Mesendoderm (in vitro differentiated cells): ENCODE results near the gene CEPT1.

Experiments
- DNase-seq: peaks from one replicate; pipeline ENCODE4 v3.0.0; 2013
- H2AK5ac ChIP-seq: 2 replicates; pipeline ENCODE4 v1.6.1; 2013; ENCODE audit warnings: low read length, inconsistent platforms
- H2BK120ac ChIP-seq: 2 replicates; pipeline ENCODE4 v1.6.1; 2013; ENCODE audit warnings: low read depth, mild to moderate bottlenecking, low read length, moderate library complexity, mixed read lengths
- H2BK15ac ChIP-seq: replicated peaks from 2 replicates; pipeline ENCODE4 v1.6.1; 2013; ENCODE audit warnings: low read depth, mild to moderate bottlenecking, moderate library complexity
- H2BK5ac ChIP-seq: 2 replicates; pipeline ENCODE4 v1.6.1; 2013; ENCODE audit warnings: low read length, inconsistent platforms
- H3K18ac ChIP-seq: 2 replicates; pipeline ENCODE4 v1.6.1; 2013; ENCODE audit warnings: mild to moderate bottlenecking, low read length, mixed read lengths
- H3K23ac ChIP-seq: one replicate; pipeline ENCODE4 v1.6.1; 2013; ENCODE audit warnings: low read length
- H3K27ac ChIP-seq: 2 replicates; pipeline ENCODE4 v1.5.1; 2013; ENCODE audit warnings: low read depth, mild to moderate bottlenecking, inconsistent platforms, low read length, moderate library complexity
- H3K27me3 ChIP-seq: 2 replicates; pipeline ENCODE4 v1.6.1; 2013; ENCODE audit warnings: low read length, control low read depth, mild to moderate bottlenecking, inconsistent platforms; ENCODE audit not compliant: insufficient read depth, poor library complexity
- H3K36me3 ChIP-seq: 2 replicates; pipeline ENCODE4 v1.6.1; 2013; ENCODE audit warnings: low read length, inconsistent platforms; ENCODE audit not compliant: control insufficient read depth, insufficient read depth
- H3K4ac ChIP-seq: one replicate; pipeline ENCODE4 v1.6.1; 2013; ENCODE audit warnings: low read depth, mild to moderate bottlenecking, low read length, moderate library complexity
- H3K4me1 ChIP-seq: 2 replicates; pipeline ENCODE4 v1.6.1; 2013; ENCODE audit warnings: low read depth, low read length, inconsistent platforms; ENCODE audit not compliant: control insufficient read depth
- H3K4me2 ChIP-seq: 2 replicates; pipeline ENCODE4 v1.6.1; 2013; ENCODE audit warnings: low read length
- H3K4me3 ChIP-seq: 2 replicates; pipeline ENCODE4 v1.5.1; 2013; ENCODE audit warnings: mild to moderate bottlenecking, low read length
- H3K56ac ChIP-seq: one replicate; pipeline ENCODE4 v1.6.1; 2013; ENCODE audit warnings: low read length
- H3K79me1 ChIP-seq: 2 replicates; pipeline ENCODE4 v1.6.1; 2013; ENCODE audit warnings: low read length, inconsistent platforms
- H3K79me2 ChIP-seq: 2 replicates; pipeline ENCODE4 v1.6.1; 2013; ENCODE audit warnings: mild to moderate bottlenecking, low read length; ENCODE audit not compliant: control insufficient read depth, insufficient read depth
- H3K9ac ChIP-seq: 2 replicates; pipeline ENCODE4 v1.6.1; 2013; ENCODE audit warnings: low read length, inconsistent platforms
- H4K5ac ChIP-seq: one replicate; pipeline ENCODE4 v1.6.1; 2013; ENCODE audit warnings: low read length
- H4K8ac ChIP-seq: one replicate; pipeline ENCODE4 v1.6.1; 2013; ENCODE audit warnings: low read depth, mild to moderate bottlenecking, control low read depth, low read length, moderate library complexity
- WGBS: extraction: QIAGEN DNeasy Blood & Tissue Kit; methylation state at CpG from one replicate; pipeline ENCODE4 v1.1.7; 2013; ENCODE audit warnings: low lambda C conversion rate, missing lambda C conversion rate; ENCODE audit not compliant: insufficient coverage; ENCODE audit errors: extremely low coverage; 5-methylcytosine and 5-hydroxymethylcytosine counted together

CEPT1 gene

DNA sequence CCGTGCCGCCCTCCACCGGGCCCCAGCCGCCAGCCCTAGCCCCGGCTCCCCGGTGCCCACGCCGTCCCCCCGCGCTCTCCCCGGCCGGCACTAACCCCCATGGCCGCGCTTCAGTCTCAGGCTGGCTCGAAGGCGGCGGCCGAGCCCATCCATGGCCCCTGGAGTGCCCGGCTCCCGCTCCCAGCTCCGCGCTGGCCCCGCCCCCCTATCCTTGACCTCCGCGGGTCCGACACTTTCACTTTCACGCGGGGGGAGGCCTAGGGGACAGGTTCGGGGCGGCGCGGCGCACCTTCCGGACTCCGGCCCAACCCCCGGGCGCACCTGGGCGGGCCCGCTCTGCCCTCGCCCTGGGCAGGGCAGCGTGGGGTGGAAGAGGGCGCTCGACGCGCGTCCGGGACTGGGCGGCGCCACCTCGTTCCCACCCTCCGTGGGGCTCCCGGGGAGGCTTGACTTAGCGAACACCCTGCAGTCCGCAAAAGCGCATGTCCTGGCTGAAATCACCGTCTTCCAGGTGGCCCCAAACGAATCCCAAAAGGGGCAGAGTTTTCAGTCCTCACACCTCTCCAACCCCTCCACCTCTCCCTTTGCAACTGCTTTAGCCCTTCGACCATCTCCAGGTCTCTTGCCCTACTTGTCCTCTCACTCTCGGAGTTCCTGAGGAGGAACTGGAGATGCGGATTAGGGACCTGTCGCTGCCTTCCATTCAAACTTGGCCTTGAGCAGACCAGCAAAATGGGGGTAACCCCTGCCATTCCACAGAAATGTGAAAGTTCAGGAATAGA is 64.4 kb downstream of the CEPT1 start:
- no peaks in the 10 kb centered on the region for H3K36me3 ChIP-seq
- no CpG with 5 or more reads among the region's 61 CpGs for WGBS
- no peak overlapping the region for H3K4me3 ChIP-seq
- no peak overlapping the region for H4K8ac ChIP-seq
- no peak overlapping the region for H3K9ac ChIP-seq
- no peaks in the 10 kb centered on the region for H3K4me1 ChIP-seq
- no peak for DNase-seq
- no peak overlapping the region for H2AK5ac ChIP-seq
- no peaks in the 10 kb centered on the region for H3K79me1 ChIP-seq
- peak overlapping the region; percentile 56 for H2BK120ac ChIP-seq
- H3K79me2 ChIP-seq = no peaks in the 10 kb centered on the region
- peak overlapping the region; percentile 18 for H3K4me2 ChIP-seq
- H2BK15ac ChIP-seq = no peak overlapping the region
- H3K4ac ChIP-seq = peak overlapping the region; percentile 40
- H3K27me3 ChIP-seq = no peaks in the 10 kb centered on the region
- H3K27ac ChIP-seq = no peak overlapping the region
- no peak overlapping the region for H2BK5ac ChIP-seq
- peak overlapping the region; percentile 44 for H3K56ac ChIP-seq
- H4K5ac ChIP-seq = no peak overlapping the region
- H3K18ac ChIP-seq = peak overlapping the region; percentile 5
- H3K23ac ChIP-seq = no peak overlapping the region

DNA sequence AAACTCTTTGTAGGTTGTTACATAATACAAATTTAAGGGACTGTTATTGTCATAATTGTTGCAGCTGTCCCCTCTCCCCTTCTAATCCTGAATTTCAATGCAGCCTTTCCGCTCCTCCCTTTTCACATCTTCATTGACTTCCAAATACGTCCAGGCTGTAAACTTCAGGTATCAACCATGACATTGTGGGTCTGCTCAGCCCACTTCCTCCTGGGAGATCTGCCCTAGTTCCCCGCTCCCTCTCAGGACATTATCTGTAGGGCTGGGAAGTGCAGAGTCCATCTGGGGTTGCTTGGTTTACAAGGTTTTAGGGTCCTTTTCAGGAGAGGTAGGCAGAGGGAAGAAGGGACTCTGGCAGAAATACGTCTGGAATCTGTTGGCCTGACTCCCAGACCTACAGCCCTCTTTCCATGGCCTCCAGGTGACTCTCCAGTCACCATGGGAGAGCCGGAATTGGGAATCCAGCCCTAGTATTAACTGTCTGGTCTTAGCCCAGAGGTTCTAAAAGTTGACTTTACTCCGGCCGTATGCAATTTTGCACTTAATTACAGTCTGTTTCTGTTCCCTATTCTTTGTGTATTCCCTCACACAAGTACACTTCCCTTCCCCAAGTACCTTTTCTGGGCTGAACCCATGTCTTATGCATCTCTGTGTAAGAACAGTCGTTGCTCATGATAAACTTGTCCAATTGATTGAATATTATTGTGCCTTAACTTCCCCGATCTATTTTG is 65.1 kb downstream of the CEPT1 start:
- Histone ChIP-seq H3K79me2 (no peaks in the 10 kb centered on the region), H3K9ac (no peak overlapping the region), H2BK120ac (no peak overlapping the region), H3K4me1 (no peaks in the 10 kb centered on the region), H2BK15ac (no peak overlapping the region), H3K4me3 (no peak overlapping the region), H3K4me2 (no peak overlapping the region), H4K8ac (no peak overlapping the region), H3K23ac (no peak overlapping the region), H3K18ac (no peak overlapping the region), H4K5ac (no peak overlapping the region), H3K79me1 (no peaks in the 10 kb centered on the region), H3K56ac (no peak overlapping the region), H2AK5ac (no peak overlapping the region), H3K4ac (no peak overlapping the region), H3K27me3 (no peaks in the 10 kb centered on the region), H2BK5ac (no peak overlapping the region), H3K36me3 (no peaks in the 10 kb centered on the region), H3K27ac (no peak overlapping the region)
- DNase-seq = no peak
- whole genome bisulfite sequencing = no CpG with 5 or more reads among the region's 9 CpGs

DNA sequence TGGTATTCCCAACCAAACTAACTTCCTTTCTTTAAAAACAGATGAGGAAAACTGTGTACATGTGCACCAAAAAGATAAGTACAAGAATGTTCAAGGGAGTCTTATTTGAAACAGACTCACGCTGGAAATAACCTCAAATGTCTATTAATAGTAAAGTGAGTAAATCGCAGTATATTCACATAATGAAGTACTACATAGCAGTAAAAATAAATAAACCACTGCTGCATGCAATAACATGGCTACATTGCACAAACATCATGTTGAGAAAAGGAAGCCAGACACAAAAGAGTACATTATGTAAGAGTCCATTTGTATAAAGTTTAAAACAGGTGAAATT is 65.7 kb downstream of the CEPT1 start:
- Histone ChIP-seq H3K79me2 (no peaks in the 10 kb centered on the region), H2AK5ac (no peak overlapping the region), H2BK15ac (no peak overlapping the region), H3K4me3 (no peak overlapping the region), H3K79me1 (no peaks in the 10 kb centered on the region), H3K4ac (no peak overlapping the region), H4K5ac (no peak overlapping the region), H4K8ac (no peak overlapping the region), H2BK5ac (no peak overlapping the region), H3K27ac (no peak overlapping the region), H3K4me1 (no peaks in the 10 kb centered on the region), H3K36me3 (no peaks in the 10 kb centered on the region), H3K9ac (no peak overlapping the region), H3K23ac (no peak overlapping the region), H3K56ac (no peak overlapping the region), H2BK120ac (no peak overlapping the region), H3K4me2 (no peak overlapping the region), H3K18ac (no peak overlapping the region), H3K27me3 (no peaks in the 10 kb centered on the region)
- WGBS = no CpG with 5 or more reads among the region's 2 CpGs
- DNase-seq = no peak

DNA sequence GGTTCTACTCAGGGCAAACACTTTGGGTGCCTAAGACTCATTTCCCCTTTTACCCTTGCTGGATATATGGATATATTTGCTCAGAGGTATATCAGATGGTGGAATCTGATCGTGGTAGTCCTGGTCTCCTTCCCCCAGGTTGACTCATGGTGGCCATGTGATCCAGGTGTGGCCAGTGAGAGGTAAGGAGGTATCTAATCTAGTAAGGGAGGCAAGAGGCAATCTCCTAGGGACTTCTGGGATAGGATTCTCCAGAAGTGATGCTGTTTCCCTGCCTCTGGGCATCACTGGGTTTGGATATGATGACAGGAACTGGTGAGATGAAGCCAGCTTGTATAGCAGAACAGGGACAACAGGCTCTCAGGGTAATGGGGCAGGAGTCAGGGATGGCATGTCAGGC is 68.9 kb downstream of the CEPT1 start:
- H3K18ac ChIP-seq = no peak overlapping the region
- DNase-seq = no peak
- no peak overlapping the region for H2BK120ac ChIP-seq
- H2BK5ac ChIP-seq = no peak overlapping the region
- no peaks in the 10 kb centered on the region for H3K27me3 ChIP-seq
- H3K4ac ChIP-seq = no peak overlapping the region
- no peak overlapping the region for H3K27ac ChIP-seq
- H3K56ac ChIP-seq = no peak overlapping the region
- no peaks in the 10 kb centered on the region for H3K79me2 ChIP-seq
- H4K5ac ChIP-seq = no peak overlapping the region
- H3K4me1 ChIP-seq = peaks cover 4% of the 10 kb centered on the region
- no CpG with 5 or more reads among the region's 1 CpG for WGBS
- no peaks in the 10 kb centered on the region for H3K36me3 ChIP-seq
- H3K79me1 ChIP-seq = no peaks in the 10 kb centered on the region
- H2AK5ac ChIP-seq = no peak overlapping the region
- H2BK15ac ChIP-seq = no peak overlapping the region
- no peak overlapping the region for H3K9ac ChIP-seq
- H3K23ac ChIP-seq = no peak overlapping the region
- no peak overlapping the region for H4K8ac ChIP-seq
- H3K4me2 ChIP-seq = no peak overlapping the region
- H3K4me3 ChIP-seq = no peak overlapping the region

DNA sequence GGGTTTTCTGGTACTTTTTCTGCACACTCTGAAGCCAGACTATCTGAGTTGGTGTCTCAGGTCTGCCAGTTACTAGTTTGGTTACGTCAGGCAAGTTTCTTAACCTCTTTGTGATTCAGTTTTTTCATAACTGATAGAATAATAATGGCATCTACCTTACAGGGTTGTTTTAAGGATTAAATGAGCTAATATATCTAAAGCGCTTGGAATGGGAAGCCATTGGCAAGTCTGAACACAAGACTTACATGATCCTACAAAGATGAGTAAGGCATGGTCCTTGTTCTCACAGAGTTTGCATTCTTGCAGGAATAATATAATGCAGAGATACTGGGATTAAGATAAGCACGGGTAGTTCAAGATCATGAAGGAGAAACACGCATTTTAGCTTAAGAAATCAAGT is 69.6 kb downstream of the CEPT1 start:
- Histone ChIP-seq H3K27ac (no peak overlapping the region), H3K4me3 (no peak overlapping the region), H3K36me3 (no peaks in the 10 kb centered on the region), H4K5ac (no peak overlapping the region), H3K79me1 (no peaks in the 10 kb centered on the region), H3K56ac (no peak overlapping the region), H3K23ac (no peak overlapping the region), H3K4me1 (peaks cover 7% of the 10 kb centered on the region), H2AK5ac (no peak overlapping the region), H3K4me2 (no peak overlapping the region), H4K8ac (no peak overlapping the region), H3K27me3 (no peaks in the 10 kb centered on the region), H3K4ac (no peak overlapping the region), H3K79me2 (no peaks in the 10 kb centered on the region), H3K9ac (no peak overlapping the region), H2BK15ac (no peak overlapping the region), H2BK5ac (no peak overlapping the region), H3K18ac (no peak overlapping the region), H2BK120ac (no peak overlapping the region)
- WGBS = no CpG with 5 or more reads among the region's 4 CpGs
- no peak for DNase-seq
